ENCODE data around the gene FFAR2. TPM values are rescaled to one million over a fixed set of nuclear protein-coding genes. Genes with fewer than 3 reads are reported as not detected.
A peak's percentile ranks its signal among the peaks of the same experiment; 100 is the strongest.
"Not testable (repeated sequence)": the region's sequence is repeated elsewhere in the genome, so short reads cannot be mapped to it uniquely, and the experiment has no call there.

The FFAR2 gene
- total RNA-seq, 1 experiment from 2014 or later: not detected

GRCh38 chr19:35399948-35400772 is 47.9 kb upstream of the FFAR2 start:
- Mint-ChIP-seq H3K36me3 (ENCODE audit: insufficient read depth, unreplicated experiment) (peaks cover 2% of the 10 kb centered on the region), H3K27me3 (ENCODE audit: insufficient read depth, unreplicated experiment) (no peaks in the 10 kb centered on the region), H3K4me3 (ENCODE audit: unreplicated experiment) (no peak overlapping the region), H3K4me1 (ENCODE audit: low read depth, unreplicated experiment) (peaks cover 5% of the 10 kb centered on the region), H3K9me3 (ENCODE audit: unreplicated experiment) (peaks cover 7% of the 10 kb centered on the region), H3K27ac (ENCODE audit: unreplicated experiment) (no peak overlapping the region)
- DNase-seq: no peak
- Histone ChIP-seq H3K36me3 (ENCODE audit: control insufficient read depth, insufficient read depth, low read length) (no peaks in the 10 kb centered on the region), H3K4me1 (peaks cover 5% of the 10 kb centered on the region), H3K27me3 (replicated peaks; ENCODE audit: control insufficient read depth, insufficient read depth, low read length) (no peaks in the 10 kb centered on the region), H3K4me3 (ENCODE audit: low read depth, low read length) (no peak overlapping the region), H3K9me3 (no peaks in the 10 kb centered on the region)
- POLR2A ChIA-PET: no interaction called here
- TF ChIP-seq CTCF (IDR thresholded peaks at IDR 0.05; ENCODE audit: insufficient read depth in 1 of 2, low read depth in 1 of 2, low read length in 1 of 2, severe bottlenecking in 1 of 2, unreplicated experiment in 1 of 2): no peak
- intact Hi-C loops (cut with micrococcal nuclease; ENCODE audit: unreplicated experiment): no loop called here
- BruUV-seq (replicated peaks): no TSS peak
- CTCF ChIA-PET: no interaction called here

GRCh38 chr19:35400773-35401100 is 47.3 kb upstream of the FFAR2 start:
- H3K9me3 Mint-ChIP-seq (ENCODE audit: unreplicated experiment): peaks cover 12% of the 10 kb centered on the region
- ChIA-PET CTCF (no interaction called here), POLR2A (no interaction called here)
- no peak for TF ChIP-seq CTCF (IDR thresholded peaks at IDR 0.05; ENCODE audit: insufficient read depth in 1 of 2, low read depth in 1 of 2, low read length in 1 of 2, severe bottlenecking in 1 of 2, unreplicated experiment in 1 of 2)
- peaks cover 10% of the 10 kb centered on the region for H3K4me1 Mint-ChIP-seq (ENCODE audit: low read depth, unreplicated experiment)
- no peak overlapping the region for H3K4me3 ChIP-seq (ENCODE audit: low read depth, low read length)
- DNase-seq: no peak
- H3K27ac Mint-ChIP-seq (ENCODE audit: unreplicated experiment): no peak overlapping the region
- no peaks in the 10 kb centered on the region for H3K9me3 ChIP-seq
- H3K36me3 ChIP-seq (ENCODE audit: control insufficient read depth, insufficient read depth, low read length): no peaks in the 10 kb centered on the region
- peaks cover 9% of the 10 kb centered on the region for H3K4me1 ChIP-seq
- no peak overlapping the region for H3K4me3 Mint-ChIP-seq (ENCODE audit: unreplicated experiment)
- no peaks in the 10 kb centered on the region for H3K27me3 Mint-ChIP-seq (ENCODE audit: insufficient read depth, unreplicated experiment)
- no peaks in the 10 kb centered on the region for H3K27me3 ChIP-seq (replicated peaks; ENCODE audit: control insufficient read depth, insufficient read depth, low read length)
- no TSS peak for BruUV-seq (replicated peaks)
- intact Hi-C loops (cut with micrococcal nuclease; ENCODE audit: unreplicated experiment): no loop called here
- peaks cover 8% of the 10 kb centered on the region for H3K36me3 Mint-ChIP-seq (ENCODE audit: insufficient read depth, unreplicated experiment)

GRCh38 chr19:35401416-35401815 is 46.6 kb upstream of the FFAR2 start:
- H3K36me3 Mint-ChIP-seq (ENCODE audit: insufficient read depth, unreplicated experiment); DNase-seq; intact Hi-C loops (cut with micrococcal nuclease; ENCODE audit: unreplicated experiment); H3K27me3 ChIP-seq (replicated peaks; ENCODE audit: control insufficient read depth, insufficient read depth, low read length); H3K36me3 ChIP-seq (ENCODE audit: control insufficient read depth, insufficient read depth, low read length); H3K4me3 ChIP-seq (ENCODE audit: low read depth, low read length); H3K27me3 Mint-ChIP-seq (ENCODE audit: insufficient read depth, unreplicated experiment); H3K9me3 ChIP-seq; H3K4me3 Mint-ChIP-seq (ENCODE audit: unreplicated experiment); CTCF ChIA-PET; BruUV-seq (replicated peaks); POLR2A ChIA-PET: not testable (repeated sequence)
- peaks cover 13% of the 10 kb centered on the region for H3K4me1 Mint-ChIP-seq (ENCODE audit: low read depth, unreplicated experiment)
- H3K27ac Mint-ChIP-seq (ENCODE audit: unreplicated experiment): peak overlapping the region; percentile 18
- peaks cover 19% of the 10 kb centered on the region for H3K9me3 Mint-ChIP-seq (ENCODE audit: unreplicated experiment)
- peaks cover 13% of the 10 kb centered on the region for H3K4me1 ChIP-seq

All from Caco-2 (cell line).